SK-N-SH treated with all-trans-retinoic acid at 6 μM for 48 hours (cell line): Measurements from ENCODE around the gene SRPK2.

Experiments used
- PATZ1 ChIP-seq: fragments of 250-450 bp; sonication (Bioruptor Pico); IDR thresholded peaks from 2 replicates; pipeline ENCODE4 v1.8.0; 2020; ENCODE audit warnings: mild to moderate bottlenecking, moderate library complexity, borderline replicate concordance
- RARB ChIP-seq: fragments of 250-450 bp; sonication (Bioruptor Pico); IDR thresholded peaks from 2 replicates; pipeline ENCODE4 v1.8.0; 2021; ENCODE audit warnings: mild to moderate bottlenecking, moderate library complexity
- SNAI2 ChIP-seq: fragments of 250-450 bp; sonication (Bioruptor Pico); IDR thresholded peaks from 2 replicates; pipeline ENCODE4 v1.5.0; 2020; ENCODE audit warnings: mild to moderate bottlenecking, moderate library complexity
- ZFP3 ChIP-seq: fragments of 250-450 bp; sonication (Bioruptor Pico); IDR thresholded peaks from 2 replicates; pipeline ENCODE4 v1.5.0; 2020; ENCODE audit warnings: mild to moderate bottlenecking, moderate library complexity
- ZNF565 ChIP-seq: fragments of 450-650 bp; formaldehyde crosslinking; conservative IDR thresholded peaks from 2 replicates; pipeline ENCODE4 v1.5.0; 2020; ENCODE audit warnings: low read depth, mild to moderate bottlenecking, moderate library complexity
- ZNF70 ChIP-seq: fragments of 450-650 bp; formaldehyde crosslinking; IDR thresholded peaks from 2 replicates; pipeline ENCODE4 v1.5.0; 2020; ENCODE audit warnings: mild to moderate bottlenecking, moderate library complexity
- TF ChIP-seq, protein P1 (sequence below): fragments of 250-450 bp; sonication (Bioruptor Pico); IDR thresholded peaks from 2 replicates; pipeline ENCODE4 v1.5.1; 2020; ENCODE audit warnings: low read depth, mild to moderate bottlenecking, moderate library complexity

GRCh38 chr7:105177026-105177425, 211.7 kb downstream of the SRPK2 start:
- TF ChIP-seq SNAI2 (CRISPR knock-in tag) (no peak), ZNF70 (no peak), PATZ1 (no peak), ZFP3 (CRISPR knock-in tag) (no peak), RARB (CRISPR knock-in tag) (no peak), ZNF565 (no peak)
- TF ChIP-seq, protein P1, sequence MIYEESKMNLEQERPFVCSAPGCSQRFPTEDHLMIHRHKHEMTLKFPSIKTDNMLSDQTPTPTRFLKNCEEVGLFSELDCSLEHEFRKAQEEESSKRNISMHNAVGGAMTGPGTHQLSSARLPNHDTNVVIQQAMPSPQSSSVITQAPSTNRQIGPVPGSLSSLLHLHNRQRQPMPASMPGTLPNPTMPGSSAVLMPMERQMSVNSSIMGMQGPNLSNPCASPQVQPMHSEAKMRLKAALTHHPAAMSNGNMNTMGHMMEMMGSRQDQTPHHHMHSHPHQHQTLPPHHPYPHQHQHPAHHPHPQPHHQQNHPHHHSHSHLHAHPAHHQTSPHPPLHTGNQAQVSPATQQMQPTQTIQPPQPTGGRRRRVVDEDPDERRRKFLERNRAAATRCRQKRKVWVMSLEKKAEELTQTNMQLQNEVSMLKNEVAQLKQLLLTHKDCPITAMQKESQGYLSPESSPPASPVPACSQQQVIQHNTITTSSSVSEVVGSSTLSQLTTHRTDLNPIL (CRISPR knock-in tag), result no peak
